ENCODE data around the gene ZNF469. TPM values are rescaled to one million over a fixed set of nuclear protein-coding genes. Genes with fewer than 3 reads are reported as not detected.
A peak's percentile ranks its signal among the peaks of the same experiment; 100 is the strongest.

Gene ZNF469, protein sequence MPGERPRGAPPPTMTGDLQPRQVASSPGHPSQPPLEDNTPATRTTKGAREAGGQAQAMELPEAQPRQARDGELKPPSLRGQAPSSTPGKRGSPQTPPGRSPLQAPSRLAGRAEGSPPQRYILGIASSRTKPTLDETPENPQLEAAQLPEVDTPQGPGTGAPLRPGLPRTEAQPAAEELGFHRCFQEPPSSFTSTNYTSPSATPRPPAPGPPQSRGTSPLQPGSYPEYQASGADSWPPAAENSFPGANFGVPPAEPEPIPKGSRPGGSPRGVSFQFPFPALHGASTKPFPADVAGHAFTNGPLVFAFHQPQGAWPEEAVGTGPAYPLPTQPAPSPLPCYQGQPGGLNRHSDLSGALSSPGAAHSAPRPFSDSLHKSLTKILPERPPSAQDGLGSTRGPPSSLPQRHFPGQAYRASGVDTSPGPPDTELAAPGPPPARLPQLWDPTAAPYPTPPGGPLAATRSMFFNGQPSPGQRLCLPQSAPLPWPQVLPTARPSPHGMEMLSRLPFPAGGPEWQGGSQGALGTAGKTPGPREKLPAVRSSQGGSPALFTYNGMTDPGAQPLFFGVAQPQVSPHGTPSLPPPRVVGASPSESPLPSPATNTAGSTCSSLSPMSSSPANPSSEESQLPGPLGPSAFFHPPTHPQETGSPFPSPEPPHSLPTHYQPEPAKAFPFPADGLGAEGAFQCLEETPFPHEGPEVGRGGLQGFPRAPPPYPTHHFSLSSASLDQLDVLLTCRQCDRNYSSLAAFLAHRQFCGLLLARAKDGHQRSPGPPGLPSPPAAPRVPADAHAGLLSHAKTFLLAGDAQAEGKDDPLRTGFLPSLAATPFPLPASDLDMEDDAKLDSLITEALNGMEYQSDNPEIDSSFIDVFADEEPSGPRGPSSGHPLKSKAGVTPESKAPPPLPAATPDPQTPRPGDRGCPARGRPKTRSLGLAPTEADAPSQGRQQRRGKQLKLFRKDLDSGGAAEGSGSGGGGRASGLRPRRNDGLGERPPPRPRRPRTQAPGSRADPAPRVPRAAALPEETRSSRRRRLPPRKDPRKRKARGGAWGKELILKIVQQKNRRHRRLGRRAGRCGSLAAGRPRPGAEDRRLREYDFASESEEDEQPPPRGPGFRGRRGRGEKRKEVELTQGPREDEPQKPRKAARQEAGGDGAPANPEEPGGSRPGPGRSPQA (N-terminal part only)
- 5.3 and 8.3 TPM in 2 replicates for total RNA-seq

- H2AFZ ChIP-seq (ENCODE audit: low read length): peak within 1 kb of the TSS; percentile 80
- H4K20me1 ChIP-seq (ENCODE audit: insufficient read depth, low read length): no peaks in the 10 kb centered on the region
- H3K36me3 ChIP-seq (ENCODE audit: insufficient read depth, low read length): no peaks in the 10 kb centered on the region
- peaks cover 38% of the 10 kb centered on the region for H3K79me2 ChIP-seq (ENCODE audit: insufficient read depth, low read length)
- no peaks in the 10 kb centered on the region for H3K9me3 ChIP-seq (ENCODE audit: low read depth, low read length)
- H3K4me2 ChIP-seq (ENCODE audit: insufficient read depth, low read length): peak within 1 kb of the TSS; percentile 94
- DNase-seq (ENCODE audit: insufficient read length, low spot score, missing footprints): peak; percentile 99
- H3K4me1 ChIP-seq (ENCODE audit: insufficient read depth, low read length): peaks cover 15% of the 10 kb centered on the region
- peak within 1 kb of the TSS; percentile 78 for H3K4me3 ChIP-seq (ENCODE audit: insufficient read depth, low read length)
- no peaks in the 10 kb centered on the region for H3K27me3 ChIP-seq (ENCODE audit: insufficient read depth, low read length)
- peak within 1 kb of the TSS; percentile 85 for H3K27ac ChIP-seq (ENCODE audit: low read depth, low read length)
- TF ChIP-seq, protein P1, sequence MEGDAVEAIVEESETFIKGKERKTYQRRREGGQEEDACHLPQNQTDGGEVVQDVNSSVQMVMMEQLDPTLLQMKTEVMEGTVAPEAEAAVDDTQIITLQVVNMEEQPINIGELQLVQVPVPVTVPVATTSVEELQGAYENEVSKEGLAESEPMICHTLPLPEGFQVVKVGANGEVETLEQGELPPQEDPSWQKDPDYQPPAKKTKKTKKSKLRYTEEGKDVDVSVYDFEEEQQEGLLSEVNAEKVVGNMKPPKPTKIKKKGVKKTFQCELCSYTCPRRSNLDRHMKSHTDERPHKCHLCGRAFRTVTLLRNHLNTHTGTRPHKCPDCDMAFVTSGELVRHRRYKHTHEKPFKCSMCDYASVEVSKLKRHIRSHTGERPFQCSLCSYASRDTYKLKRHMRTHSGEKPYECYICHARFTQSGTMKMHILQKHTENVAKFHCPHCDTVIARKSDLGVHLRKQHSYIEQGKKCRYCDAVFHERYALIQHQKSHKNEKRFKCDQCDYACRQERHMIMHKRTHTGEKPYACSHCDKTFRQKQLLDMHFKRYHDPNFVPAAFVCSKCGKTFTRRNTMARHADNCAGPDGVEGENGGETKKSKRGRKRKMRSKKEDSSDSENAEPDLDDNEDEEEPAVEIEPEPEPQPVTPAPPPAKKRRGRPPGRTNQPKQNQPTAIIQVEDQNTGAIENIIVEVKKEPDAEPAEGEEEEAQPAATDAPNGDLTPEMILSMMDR (IDR thresholded peaks at IDR 0.05; ENCODE audit: extremely low read depth, low read depth, low read length): no peak
Measured at GRCh38 chr16:88382491-88383400, at the start of gene ZNF469. ZNF469 (plus strand) TSS chr16:88382959; CDS start chr16:88427471, 44,512 bp downstream.

GRCh38 chr16:88333848-88334777 is 48.6 kb upstream of the ZNF469 start:
- peak; percentile 68 for DNase-seq (ENCODE audit: insufficient read length, low spot score, missing footprints)
- Histone ChIP-seq H3K4me2 (ENCODE audit: insufficient read depth, low read length) (peak overlapping the region; percentile 50), H2AFZ (ENCODE audit: low read length) (no peak overlapping the region)

More at GRCh38 chr16:88333848-88334777, 48.6 kb upstream of the ZNF469 start:
- Histone ChIP-seq H4K20me1 (ENCODE audit: insufficient read depth, low read length) (no peaks in the 10 kb centered on the region), H3K4me3 (ENCODE audit: insufficient read depth, low read length) (no peak overlapping the region), H3K36me3 (ENCODE audit: insufficient read depth, low read length) (no peaks in the 10 kb centered on the region), H3K27ac (ENCODE audit: low read depth, low read length) (peak overlapping the region; percentile 100), H3K79me2 (ENCODE audit: insufficient read depth, low read length) (no peaks in the 10 kb centered on the region), H3K27me3 (ENCODE audit: insufficient read depth, low read length) (no peaks in the 10 kb centered on the region), H3K9me3 (ENCODE audit: low read depth, low read length) (no peaks in the 10 kb centered on the region), H3K4me1 (ENCODE audit: insufficient read depth, low read length) (peaks cover 35% of the 10 kb centered on the region)
- TF ChIP-seq, protein P1 (IDR thresholded peaks at IDR 0.05; ENCODE audit: extremely low read depth, low read depth, low read length): no peak
